A673 (cell line): ENCODE measurements around the gene POPDC2.

Experiments used
- CTCF ChIP-seq: fragments of 300-800, 200-600 bp; sonication (generic); conservative IDR thresholded peaks from 2 replicates; pipeline ENCODE4 v1.5.1; 2017; ENCODE audit warnings: low read depth, mild to moderate bottlenecking, antibody characterized with exemption, low read length, moderate library complexity, mixed read lengths
- EZH2 ChIP-seq: fragments of 200-600 bp; sonication (generic); IDR thresholded peaks from 2 replicates; pipeline ENCODE4 v1.6.1; 2017; ENCODE audit warnings: borderline replicate concordance, low read depth, mild to moderate bottlenecking, mixed read lengths, antibody characterized with exemption, low read length; ENCODE audit not compliant: poor library complexity, severe bottlenecking

GRCh38 chr3:119608405-119609000 lies 51.9 kb downstream of the POPDC2 start:
- TF ChIP-seq CTCF (no peak), EZH2 (no peak)
